HG02840 (cell line): Measurements from ENCODE around the gene MOB3A.

Experiments
- ATAC-seq: cut with Tn5 transposase; IDR thresholded peaks from one replicate; pipeline ENCODE4 v1.9.1; 2021; ENCODE audit warnings: mild to moderate bottlenecking, moderate library complexity, moderate number of reproducible peaks; ENCODE audit not compliant: unreplicated experiment, low FRiP score

Gene MOB3A

DNA sequence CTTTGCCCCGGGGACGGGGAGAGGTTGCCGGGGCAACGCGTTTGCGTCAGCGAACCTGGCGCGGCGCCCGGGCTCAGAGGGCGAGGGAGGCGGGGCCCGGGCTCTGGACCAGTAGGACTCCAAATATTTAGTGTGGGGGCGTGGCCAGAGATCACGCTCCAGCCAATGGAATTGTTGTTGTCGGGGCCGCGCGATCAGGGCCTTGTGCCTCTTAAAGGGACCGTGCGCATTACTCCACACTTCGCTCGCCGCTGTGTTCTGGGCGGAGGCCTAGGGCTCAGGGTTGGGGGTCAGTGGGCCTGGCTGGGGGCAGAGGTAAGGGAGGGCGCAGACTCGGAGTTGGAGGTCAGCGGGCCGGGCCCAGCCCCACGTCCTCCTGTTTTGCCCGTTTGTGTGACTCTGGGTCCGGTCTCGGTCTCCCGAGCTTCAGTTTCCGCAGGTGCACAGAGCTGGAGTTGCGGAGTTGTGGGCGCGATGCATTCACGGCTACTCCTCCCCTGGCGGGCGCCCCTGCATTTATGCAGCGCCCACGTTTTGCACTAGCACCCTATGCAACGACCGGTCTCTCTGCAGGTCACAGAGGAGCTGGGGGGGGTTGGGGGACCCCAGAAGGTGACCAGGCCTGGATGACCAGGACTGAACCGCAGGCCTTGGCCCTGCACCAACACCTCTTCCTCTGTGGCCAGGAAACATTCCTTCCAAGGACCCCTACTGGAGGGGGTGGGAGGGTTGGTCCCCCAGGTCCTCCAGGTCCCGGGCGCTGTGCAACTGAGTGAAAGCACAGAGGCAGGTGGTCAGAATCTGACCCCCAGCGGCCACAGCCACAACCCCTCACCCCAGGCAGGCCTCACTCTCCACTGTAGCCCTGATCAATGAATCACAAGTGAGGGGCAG lies 34.4 kb downstream of the MOB3A start:
- peak; percentile 79 for ATAC-seq

- ATAC-seq: peak; percentile 30
Measured at GRCh38 chr19:2060884-2061494, 35.1 kb downstream of the MOB3A start.

DNA sequence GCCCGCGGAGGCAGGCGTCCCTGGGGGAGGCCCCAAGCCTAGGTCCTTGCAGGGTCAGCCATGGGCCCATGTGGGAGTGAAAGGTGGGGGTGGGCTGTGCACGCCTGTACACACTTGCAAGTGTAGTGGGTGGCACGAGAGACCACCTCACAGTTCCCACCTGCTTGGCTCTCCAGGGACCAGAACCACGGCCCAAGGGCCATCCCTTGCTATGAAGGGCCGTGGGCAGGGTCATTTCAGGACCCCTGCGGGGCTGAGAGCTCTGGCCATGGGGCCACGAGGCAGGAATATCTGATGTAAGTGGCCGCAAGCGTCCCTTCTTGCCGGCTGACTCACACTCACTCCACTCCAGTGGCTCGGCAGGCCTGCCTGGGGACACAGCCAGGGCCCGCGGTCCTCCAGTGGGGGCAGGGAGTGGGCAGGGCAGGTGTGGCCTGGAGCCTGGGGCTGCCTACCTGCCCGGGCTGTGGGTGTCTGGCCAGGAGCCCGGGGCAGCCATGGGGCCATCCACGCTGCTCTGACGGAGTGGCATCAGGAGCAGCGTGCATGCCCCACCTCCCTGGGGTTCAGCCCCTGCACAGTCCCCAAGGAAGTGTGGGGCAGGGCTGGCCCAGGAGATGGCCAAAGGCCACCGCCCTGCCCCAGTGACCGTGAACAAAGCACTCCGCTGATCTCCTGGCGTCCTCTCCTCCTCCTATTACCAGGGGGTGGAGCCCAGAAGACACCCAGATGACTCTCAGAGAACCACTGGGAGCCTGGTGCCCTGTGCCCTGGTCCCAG lies 36.5 kb downstream of the MOB3A start:
- ATAC-seq: no peak

DNA sequence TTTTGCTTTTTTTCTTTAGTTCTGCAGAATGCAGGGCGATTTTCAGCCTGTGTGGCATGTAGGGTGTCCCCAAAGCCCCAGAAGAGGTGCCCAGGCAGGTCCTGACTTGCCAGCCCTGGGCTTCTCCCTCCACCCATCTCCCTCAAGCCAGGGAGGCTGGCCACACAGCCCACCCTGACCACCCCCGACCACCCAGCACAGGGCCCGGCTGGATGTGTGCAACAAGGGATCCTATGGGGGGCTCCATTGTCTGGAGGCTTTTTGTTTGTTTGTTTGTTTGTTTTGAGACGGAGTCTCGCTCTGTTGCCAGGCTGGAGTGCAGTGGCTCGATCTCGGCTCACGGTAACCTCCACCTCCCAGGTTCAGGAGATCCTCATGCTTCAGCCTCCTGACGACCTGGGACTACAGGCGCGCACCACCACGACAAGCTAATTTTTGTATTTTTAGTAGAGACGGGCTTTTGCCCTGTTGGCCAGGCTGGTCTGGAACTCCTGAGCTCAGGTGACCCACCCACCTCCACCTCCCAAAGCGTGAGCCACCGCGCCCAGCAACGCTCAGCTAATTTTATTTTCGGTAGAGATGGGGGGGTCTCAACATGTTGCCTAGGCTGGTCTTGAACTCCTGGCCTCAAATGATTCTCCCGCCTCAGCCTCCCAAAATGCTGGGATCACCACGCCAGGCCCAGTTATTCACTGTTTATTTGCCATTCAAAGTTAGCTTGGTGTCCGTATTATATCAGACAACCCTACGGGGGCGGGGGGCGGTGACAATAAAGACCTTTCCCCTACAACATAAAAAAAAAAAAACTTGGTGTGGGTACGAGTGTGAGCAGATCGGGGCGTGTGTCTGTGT lies 37.3 kb downstream of the MOB3A start:
- no peak for ATAC-seq

DNA sequence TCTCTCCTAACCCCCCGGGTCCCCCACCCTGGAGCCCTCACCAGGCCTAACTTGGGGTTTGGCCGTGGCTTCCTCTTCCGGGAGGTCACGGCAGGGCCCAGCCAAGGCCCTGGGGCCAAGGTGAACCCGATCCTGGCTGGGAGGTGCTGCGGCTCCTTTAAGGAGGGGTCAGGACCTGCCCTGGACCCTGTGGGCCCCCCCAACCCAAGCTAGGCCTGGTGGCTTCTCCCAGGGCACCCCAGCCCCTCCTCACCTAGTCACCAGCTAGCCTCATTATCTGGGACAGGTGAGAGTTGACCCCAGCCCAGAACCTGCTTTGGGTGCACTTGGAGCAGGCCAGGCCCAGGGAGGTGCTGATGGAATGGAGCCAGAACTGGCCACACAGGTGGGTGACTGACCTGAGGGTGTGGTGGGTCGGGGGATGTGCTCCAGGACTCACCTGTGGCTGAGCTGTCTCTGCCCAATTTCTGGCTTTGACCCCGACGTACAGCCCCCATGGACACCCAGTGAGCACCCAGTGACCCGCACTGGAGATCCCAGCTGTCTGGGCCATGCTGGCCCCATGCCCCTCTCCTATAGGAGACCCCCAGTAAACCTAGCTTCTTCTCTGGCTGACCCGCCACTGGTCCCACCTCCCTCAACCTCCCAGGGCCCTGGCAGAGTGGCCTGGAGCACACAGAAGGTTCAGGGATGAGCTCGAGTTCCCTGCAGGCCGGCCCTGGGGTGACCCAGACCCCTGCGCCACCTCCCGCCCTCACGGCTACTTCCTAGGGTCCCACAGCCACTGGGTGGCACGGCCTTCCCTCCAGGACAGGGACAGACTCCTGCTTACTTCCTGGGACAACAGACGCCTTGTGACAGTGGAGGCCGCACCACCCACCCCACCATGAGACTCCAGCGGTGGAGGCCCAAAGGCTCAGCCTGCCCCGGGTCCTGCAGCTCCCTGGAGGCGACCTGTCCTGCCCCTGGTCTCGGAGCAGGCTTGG lies 38.3 kb downstream of the MOB3A start:
- ATAC-seq: no peak

GRCh38 chr19:2056837-2057192 lies 39.3 kb downstream of the MOB3A start:
- ATAC-seq: no peak

- no peak for ATAC-seq
Measured at GRCh38 chr19:2055931-2056836, 39.9 kb downstream of the MOB3A start.

DNA sequence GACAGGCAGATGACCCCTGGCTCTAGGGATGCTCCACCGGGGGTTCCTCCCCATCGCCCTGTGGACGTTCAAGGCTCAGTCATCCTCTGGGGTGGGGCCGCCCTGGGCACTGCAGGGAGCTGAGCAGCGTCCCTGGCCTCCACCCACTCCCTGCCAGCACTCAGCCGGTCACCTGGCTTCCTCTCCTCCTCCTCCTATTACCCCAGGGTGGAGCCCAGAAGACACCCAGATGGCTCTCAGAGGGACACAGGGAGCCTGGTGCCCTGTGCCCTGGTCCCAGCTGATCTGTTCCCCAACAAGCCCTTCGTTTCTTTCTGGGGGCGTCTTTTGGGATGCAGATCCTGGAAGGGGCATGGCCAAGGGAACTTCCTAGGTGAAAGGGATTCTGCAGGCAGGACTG lies 41.4 kb downstream of the MOB3A start:
- ATAC-seq: no peak

DNA sequence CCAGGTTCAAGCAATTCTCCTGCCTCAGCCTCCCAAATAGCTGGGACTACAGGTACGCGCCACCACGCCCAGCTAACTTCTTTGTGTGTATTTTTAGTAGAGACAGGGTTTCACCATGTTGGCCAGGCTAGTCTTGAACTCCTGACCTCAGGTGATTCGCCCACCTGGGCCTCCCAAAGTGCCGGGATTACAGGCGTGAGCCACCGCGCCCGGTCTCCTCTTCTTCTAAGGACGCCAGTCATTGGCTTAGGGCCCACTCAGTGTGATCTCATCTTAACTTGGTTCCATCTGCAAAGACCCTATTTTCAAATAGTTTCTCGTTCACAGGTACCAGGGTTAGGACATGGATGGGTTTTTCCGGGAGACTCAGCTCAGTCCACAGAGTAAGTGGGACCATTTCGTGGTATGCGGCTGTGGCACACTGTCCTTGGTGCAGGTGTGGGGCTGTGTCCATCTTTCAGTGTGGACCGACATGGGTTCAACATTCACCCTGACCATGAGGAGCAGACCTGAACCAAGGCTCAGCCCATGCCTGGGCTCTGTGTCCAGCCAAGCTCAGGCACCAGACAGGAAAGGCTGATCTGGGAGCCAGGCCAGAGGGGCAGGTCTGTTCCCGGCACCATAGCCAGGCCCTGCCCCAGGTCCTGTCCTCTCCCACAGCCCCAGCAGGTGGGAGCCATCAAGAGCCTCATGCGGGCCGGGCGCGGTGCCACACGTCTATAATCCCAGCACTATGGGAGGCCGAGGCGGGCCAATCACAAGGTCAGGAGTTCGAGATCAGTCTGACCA lies 42.3 kb downstream of the MOB3A start:
- ATAC-seq: no peak

DNA sequence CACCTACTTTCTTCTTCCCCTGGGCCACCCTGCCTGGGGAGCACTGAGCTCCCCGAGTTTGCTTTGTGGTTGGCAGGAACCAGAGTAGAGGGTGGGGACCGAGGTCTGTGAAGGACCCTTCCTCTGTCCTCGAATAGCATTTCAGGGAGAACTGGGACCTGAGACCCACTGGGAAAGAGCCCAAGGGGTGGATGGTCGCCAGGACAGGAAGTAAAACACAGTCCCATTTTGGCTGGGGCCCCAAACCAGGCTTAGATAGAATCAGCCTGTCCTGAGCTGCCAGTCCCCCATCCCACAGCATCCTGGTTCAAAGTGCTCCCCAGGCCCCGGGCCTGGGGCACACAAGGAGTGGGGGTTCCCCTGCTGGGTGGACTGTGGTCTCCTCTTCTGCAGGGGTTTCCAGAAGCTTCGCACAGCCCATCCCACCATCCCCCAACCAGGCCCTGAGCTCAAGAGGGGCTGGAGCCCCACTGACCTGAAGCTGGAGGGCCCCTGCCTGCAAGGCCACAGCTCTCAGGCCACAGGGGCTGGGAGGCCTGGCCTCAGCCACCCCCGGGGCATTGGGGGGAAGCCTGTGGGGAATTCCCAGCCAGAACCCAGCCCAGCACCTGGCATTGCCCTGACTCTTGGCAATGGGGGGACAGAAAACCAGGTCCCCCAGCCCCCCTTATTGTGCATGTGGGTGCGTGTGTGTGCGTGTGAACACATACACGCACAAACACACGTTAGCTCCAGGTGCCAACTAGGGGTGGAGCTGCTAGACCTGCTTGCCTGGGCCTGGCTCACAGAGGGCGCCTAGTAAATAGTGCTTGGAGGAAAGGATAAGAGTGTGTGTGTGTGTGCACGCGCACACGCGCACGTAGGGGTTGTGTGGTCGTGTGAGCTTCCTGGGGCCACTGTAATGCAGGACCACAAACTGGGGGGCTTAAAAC lies 44.1 kb downstream of the MOB3A start:
- ATAC-seq: no peak

- peak; percentile 46 for ATAC-seq
Measured at GRCh38 chr19:2050991-2051772, 44.9 kb downstream of the MOB3A start, which contains the start of gene MKNK2. Gene MKNK2 (minus strand): TSS chr19:2051244. CDS start chr19:2050851, 393 bp downstream.

DNA sequence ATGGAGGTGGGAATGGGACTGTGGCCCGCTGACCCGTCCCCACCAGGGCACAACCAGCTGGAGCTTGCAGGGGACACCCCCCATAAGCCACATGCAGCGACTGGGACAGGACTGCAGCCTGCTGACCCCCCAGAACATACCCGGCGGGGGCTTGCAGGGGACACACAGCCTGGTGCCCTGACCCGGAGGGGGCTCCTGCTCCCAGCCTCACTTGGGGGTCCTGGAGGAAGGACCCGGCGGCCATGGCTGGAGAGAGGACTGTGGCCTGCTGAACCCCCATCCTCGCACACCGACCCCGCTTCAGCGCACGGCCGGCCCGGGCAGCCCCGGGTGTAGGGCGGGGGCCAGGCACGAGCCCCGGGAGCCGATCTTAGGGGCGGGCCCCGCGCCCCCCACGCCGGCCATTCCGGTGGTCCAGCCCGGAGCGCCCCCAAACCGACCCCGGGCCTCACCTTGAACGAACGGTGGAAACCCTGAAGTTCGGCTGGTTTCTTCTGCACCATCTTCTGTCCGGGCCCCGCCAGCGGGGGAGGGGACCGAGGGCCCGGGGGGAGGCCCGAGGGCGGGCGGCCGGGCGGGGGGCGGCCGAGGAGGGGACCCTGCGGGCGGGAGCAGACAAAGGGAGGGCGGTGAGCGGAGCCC lies 45.7 kb downstream of the MOB3A start:
- peak; percentile 1 for ATAC-seq

DNA sequence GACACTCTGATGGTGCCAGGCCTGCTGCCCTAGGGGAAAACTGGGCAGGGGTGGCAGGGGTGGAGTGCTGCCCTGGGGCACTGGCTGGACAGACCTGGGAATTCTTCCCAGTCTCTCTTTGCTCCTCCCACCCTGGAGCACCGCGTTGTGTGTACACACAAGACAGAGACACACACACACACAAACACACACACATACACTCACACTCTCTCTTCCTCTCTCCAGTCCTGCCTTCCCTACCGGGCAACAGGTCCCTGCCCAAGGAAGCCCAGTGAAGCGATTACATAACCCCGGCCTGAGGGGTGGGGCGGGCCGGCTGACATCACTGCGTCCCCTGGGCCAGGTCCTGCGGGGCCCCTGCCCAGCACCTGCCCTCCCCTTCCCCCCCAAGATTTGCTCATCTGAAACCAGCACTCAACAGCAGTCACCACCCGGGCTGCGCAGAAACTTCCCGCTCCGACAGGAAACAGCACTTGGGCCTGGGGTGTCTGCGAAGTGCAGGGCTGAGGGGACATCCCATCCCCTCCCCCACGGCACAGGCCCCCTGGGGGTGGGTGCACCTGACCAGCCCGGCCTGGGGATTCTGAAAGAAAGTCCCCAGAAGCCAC lies 46.3 kb downstream of the MOB3A start:
- ATAC-seq: no peak

DNA sequence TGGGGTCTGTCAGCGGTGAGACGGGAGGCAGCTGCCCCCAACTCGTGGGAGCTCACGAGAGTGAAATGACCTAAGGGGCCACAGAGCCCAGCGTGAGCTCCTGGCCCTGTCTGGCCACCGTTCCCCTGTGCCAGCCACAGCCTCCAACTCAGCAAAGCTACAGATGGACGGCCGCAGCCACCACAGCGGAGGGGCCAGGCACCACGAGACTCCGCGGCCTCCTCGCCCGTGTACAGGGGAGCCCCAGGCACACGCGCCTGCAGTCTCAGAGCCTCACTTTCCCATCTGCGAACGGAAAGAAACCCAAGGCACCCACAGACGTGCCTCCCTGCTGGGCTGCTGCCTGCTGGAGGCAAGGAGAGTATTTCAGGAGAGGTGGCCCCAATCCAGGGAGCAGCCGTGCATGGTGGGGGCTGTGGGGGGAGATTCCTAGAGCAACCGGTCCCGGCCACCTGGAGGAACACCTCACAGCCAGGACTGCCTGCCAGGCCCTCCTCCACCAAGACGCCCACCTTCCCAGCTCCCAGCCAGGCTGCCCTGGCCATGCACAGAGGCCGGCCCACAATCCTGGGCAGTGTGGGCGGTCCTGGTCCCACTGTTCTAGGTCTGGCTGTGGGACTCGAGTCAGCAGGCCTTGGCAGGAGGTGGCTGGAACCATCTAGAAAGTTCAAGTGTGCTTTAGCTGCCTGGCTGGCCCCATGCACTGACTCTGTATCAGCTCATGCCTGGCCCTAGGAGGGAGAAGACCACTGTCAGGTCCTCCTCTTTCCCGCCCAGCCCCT lies 47.0 kb downstream of the MOB3A start:
- ATAC-seq: no peak
